Activated B cell treated with CpG ODN at 0.5 μM for 24 hours (primary cell): ENCODE measurements around the gene ITSN1. TPM values are rescaled to one million over a fixed set of nuclear protein-coding genes. Genes with fewer than 3 reads are reported as not detected.

ENCODE experiments used
- ATAC-seq: fragments of 200-7000 bp; cut with Tn5 transposase; one replicate; pipeline ENCODE4 v1.10.0; 2021; ENCODE audit warnings: low read depth, mild to moderate bottlenecking, moderate library complexity
- CTCF ChIA-PET: fragments of 350-600 bp; sonication (Branson Sonifier 250); formaldehyde crosslinking; loops from one replicate; lab custom pipeline; 2021; ENCODE audit warnings: antibody characterized with exemption; lab: Charles Lee
- POLR2A ChIA-PET: fragments of 350-600 bp; sonication (Branson Sonifier 250); formaldehyde crosslinking; loops from one replicate; lab custom pipeline; 2021; ENCODE audit warnings: antibody characterized with exemption; lab: Charles Lee
- DNase-seq: peaks from one replicate; pipeline ENCODE4 v3.0.0; 2022
- H3K27ac Mint-ChIP-seq: one replicate; pipeline ENCODE4 v1.8.0; 2020; ENCODE audit warnings: mixed read lengths
- H3K27me3 Mint-ChIP-seq: one replicate; pipeline ENCODE4 v1.8.0; 2021; ENCODE audit warnings: mixed read lengths
- H3K36me3 Mint-ChIP-seq: one replicate; pipeline ENCODE4 v1.8.0; 2021; ENCODE audit warnings: low read depth, mixed read lengths
- H3K4me1 Mint-ChIP-seq: one replicate; pipeline ENCODE4 v1.8.0; 2021; ENCODE audit warnings: mixed read lengths
- H3K4me3 Mint-ChIP-seq: one replicate; pipeline ENCODE4 v1.8.0; 2020; ENCODE audit warnings: mild to moderate bottlenecking, mixed read lengths
- H3K9me3 Mint-ChIP-seq: one replicate; pipeline ENCODE4 v1.8.0; 2020; ENCODE audit warnings: mixed read lengths
- intact Hi-C: fragments of 100-400 bp; cut with micrococcal nuclease; formaldehyde crosslinking; loops from one replicate; pipeline ENCODE4 v1.15.1; 2024
- total RNA-seq: library from RNA; stranded (reverse); gene quantifications from 2 replicates; pipeline ENCODE4 v1.2.3, GENCODE V29; 2022
- TF ChIP-seq, protein P1 (sequence below): fragments of 200-600 bp; IDR thresholded peaks from one replicate; pipeline ENCODE4 v1.8.0; 2022; ENCODE audit warnings: antibody characterized with exemption, mild to moderate bottlenecking

ITSN1 gene
- total RNA-seq, 1 donor from 2014 or later = 2.9 TPM

DNA sequence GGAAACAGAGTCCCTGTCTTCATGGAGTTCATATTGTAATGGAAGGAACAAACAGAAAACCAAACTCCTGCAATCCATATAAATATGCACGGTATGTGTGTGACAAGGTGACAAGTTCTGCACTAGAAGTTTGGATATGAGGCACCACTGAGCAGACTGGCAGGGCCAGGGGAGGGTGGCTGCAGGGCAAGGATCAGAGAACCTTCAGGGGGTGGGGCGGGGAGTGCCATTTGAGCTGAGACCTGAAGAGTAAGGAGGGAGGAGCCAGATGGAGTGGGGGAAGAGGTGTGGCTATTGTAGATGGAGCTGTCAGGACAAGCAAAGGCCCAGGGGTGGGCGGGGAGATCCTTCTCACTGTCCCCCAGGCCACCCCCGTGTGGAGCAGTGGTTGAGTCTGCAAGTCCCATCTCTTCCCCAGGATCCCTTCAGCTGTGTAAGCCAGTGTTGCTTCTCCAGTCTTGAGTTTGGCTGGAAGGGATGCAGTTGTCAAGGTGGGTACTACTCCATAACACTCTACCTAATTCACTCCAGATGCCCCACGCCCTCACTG, 196.9 kb downstream of the ITSN1 start:
- DNase-seq = no peak
- no peak overlapping the region for H3K4me3 Mint-ChIP-seq
- H3K27me3 Mint-ChIP-seq = no peaks in the 10 kb centered on the region
- ChIA-PET CTCF (no interaction called here), POLR2A (no interaction called here)
- TF ChIP-seq, protein P1, sequence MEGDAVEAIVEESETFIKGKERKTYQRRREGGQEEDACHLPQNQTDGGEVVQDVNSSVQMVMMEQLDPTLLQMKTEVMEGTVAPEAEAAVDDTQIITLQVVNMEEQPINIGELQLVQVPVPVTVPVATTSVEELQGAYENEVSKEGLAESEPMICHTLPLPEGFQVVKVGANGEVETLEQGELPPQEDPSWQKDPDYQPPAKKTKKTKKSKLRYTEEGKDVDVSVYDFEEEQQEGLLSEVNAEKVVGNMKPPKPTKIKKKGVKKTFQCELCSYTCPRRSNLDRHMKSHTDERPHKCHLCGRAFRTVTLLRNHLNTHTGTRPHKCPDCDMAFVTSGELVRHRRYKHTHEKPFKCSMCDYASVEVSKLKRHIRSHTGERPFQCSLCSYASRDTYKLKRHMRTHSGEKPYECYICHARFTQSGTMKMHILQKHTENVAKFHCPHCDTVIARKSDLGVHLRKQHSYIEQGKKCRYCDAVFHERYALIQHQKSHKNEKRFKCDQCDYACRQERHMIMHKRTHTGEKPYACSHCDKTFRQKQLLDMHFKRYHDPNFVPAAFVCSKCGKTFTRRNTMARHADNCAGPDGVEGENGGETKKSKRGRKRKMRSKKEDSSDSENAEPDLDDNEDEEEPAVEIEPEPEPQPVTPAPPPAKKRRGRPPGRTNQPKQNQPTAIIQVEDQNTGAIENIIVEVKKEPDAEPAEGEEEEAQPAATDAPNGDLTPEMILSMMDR = no peak
- H3K36me3 Mint-ChIP-seq = no peaks in the 10 kb centered on the region
- intact Hi-C loops = no loop called here
- ATAC-seq = no peak
- no peaks in the 10 kb centered on the region for H3K9me3 Mint-ChIP-seq
- no peaks in the 10 kb centered on the region for H3K4me1 Mint-ChIP-seq
- H3K27ac Mint-ChIP-seq = no peak overlapping the region

DNA sequence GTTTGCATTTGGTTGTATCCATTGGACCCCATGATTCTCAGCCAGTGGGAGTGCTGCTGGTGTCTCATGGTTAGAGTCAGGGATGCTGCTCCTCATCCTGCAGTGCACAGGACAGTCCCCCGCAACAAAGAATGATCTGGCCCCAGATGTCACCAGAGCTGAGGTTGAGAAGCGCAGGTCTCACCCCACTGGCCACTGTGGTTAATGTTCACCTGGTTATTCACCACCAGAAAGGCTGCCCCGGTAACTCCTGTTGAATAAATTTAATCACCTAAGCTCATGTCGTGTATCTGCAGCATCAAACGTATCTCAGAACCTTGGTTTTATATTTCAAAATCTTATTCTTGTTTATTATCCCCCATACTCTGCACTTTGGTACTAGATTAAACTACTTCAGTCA, 197.5 kb downstream of the ITSN1 start:
- H3K36me3 Mint-ChIP-seq = no peaks in the 10 kb centered on the region
- no peaks in the 10 kb centered on the region for H3K4me1 Mint-ChIP-seq
- no peaks in the 10 kb centered on the region for H3K9me3 Mint-ChIP-seq
- intact Hi-C loops = no loop called here
- no peaks in the 10 kb centered on the region for H3K27me3 Mint-ChIP-seq
- ATAC-seq (no peak), DNase-seq (no peak)
- H3K4me3 Mint-ChIP-seq = no peak overlapping the region
- TF ChIP-seq, protein P1 = no peak
- H3K27ac Mint-ChIP-seq = no peak overlapping the region
- CTCF ChIA-PET = no interaction called here
- POLR2A ChIA-PET = no interaction called here

DNA sequence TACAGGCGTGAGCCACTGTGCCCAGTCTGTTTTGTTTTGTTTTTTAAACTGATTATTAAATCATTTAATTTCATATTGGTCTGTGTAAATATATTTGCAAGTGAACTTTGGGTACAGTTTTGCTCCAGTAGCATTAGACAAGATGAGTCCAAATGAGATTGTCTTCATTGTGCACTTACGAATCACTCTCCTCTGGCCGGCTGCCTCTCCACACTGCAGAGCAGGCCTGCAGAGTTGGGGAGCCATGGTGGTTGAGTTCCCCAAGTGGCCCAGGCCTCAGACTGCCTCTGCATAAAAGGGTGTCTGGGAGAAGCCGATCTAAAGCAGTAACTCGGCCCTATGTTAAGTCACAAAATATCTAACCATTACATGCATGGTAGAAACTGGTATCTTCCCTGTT, 198.5 kb downstream of the ITSN1 start:
- DNase-seq (no peak), ATAC-seq (no peak)
- no peak overlapping the region for H3K4me3 Mint-ChIP-seq
- CTCF ChIA-PET = no interaction called here
- POLR2A ChIA-PET = no interaction called here
- no peak overlapping the region for H3K27ac Mint-ChIP-seq
- no peaks in the 10 kb centered on the region for H3K9me3 Mint-ChIP-seq
- intact Hi-C loops = no loop called here
- H3K27me3 Mint-ChIP-seq = no peaks in the 10 kb centered on the region
- TF ChIP-seq, protein P1 = no peak
- H3K4me1 Mint-ChIP-seq = no peaks in the 10 kb centered on the region
- H3K36me3 Mint-ChIP-seq = no peaks in the 10 kb centered on the region

DNA sequence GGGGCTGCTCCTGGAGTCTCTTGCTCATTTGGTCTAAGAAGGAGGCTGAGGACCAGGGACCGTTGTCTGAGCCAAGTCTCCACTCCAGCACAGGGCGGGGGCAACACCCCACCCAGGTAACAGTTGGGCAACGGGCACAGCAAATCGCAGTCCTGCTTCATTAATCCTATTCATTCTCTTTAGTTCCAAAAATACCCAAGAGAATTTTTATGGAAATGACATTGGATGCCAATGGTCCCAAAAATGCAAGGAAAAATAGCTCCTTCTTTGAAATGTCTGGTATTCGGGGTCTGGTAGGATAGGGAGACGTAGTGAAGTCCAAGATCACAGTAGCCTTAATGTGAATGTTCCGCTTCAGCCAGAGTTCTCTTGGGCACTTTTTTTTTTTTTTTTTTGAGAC, 199.3 kb downstream of the ITSN1 start:
- Mint-ChIP-seq H3K4me1 (no peaks in the 10 kb centered on the region), H3K36me3 (no peaks in the 10 kb centered on the region), H3K4me3 (no peak overlapping the region), H3K27me3 (no peaks in the 10 kb centered on the region), H3K9me3 (peaks cover 3% of the 10 kb centered on the region), H3K27ac (no peak overlapping the region)
- TF ChIP-seq, protein P1 = no peak
- intact Hi-C loops = no loop called here
- CTCF ChIA-PET = no interaction called here
- ATAC-seq (no peak), DNase-seq (no peak)
- POLR2A ChIA-PET = no interaction called here

DNA sequence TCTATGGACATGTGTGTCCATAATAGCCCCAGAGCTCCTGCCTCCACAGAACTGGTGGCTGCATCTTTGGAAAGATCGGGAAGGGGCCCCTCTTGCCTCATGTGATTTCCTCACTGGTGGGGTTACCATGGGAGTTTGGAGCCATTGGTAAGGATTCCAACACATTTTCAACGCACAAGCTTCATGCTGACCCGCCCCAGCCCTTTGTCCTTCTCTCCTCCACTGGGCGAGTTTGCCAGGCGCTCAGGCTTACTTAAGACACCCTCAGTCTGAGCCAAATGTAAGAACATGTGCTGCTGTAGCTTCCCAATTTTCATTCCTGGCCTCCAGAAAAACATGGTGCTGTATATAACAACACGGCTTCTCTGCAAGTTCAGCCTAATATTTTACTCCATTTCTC, 200.9 kb downstream of the ITSN1 start:
- intact Hi-C loops = no loop called here
- Mint-ChIP-seq H3K27ac (no peak overlapping the region), H3K9me3 (peaks cover 3% of the 10 kb centered on the region), H3K27me3 (no peaks in the 10 kb centered on the region), H3K4me3 (no peak overlapping the region), H3K36me3 (no peaks in the 10 kb centered on the region), H3K4me1 (peaks cover 1% of the 10 kb centered on the region)
- ChIA-PET CTCF (no interaction called here), POLR2A (no interaction called here)
- ATAC-seq (no peak), DNase-seq (no peak)
- TF ChIP-seq, protein P1 = no peak
